Heart right ventricle (tissue), 16 donors: ENCODE results near the gene PCDHA1. TPM values are rescaled to one million over a fixed set of nuclear protein-coding genes. Genes with fewer than 3 reads are reported as not detected.

Experiments used
- ATAC-seq, 8 donors: fragments of 200-7000 bp; cut with Tn5 transposase; one replicate each; pipeline ENCODE4 v1.9.1; 2020; ENCODE audit warnings: mild to moderate bottlenecking in 8 of 8, moderate library complexity in 8 of 8, moderate number of reproducible peaks in 1 of 8
- DNase-seq, 2 donors: peaks; one replicate each; pipeline ENCODE4 v3.0.0-alpha.2; 2020
- H3K27ac ChIP-seq, 10 donors: fragments of 200-600 bp; sonication (generic) in 2 of 10; one replicate each; pipeline versions ENCODE4 v1.5.0 to v1.8.0; 2020 to 2022; ENCODE audit warnings: mild to moderate bottlenecking in 3 of 10
- H3K27me3 ChIP-seq, 7 donors: fragments of 200-600 bp; one replicate each; pipeline ENCODE4 v1.8.0; 2021 to 2022; ENCODE audit warnings: mild to moderate bottlenecking in 2 of 7
- H3K36me3 ChIP-seq, 9 donors: fragments of 200-600 bp; sonication (generic) in 1 of 9; one replicate each; pipeline versions ENCODE4 v1.5.0 to v1.8.0; 2020 to 2022; ENCODE audit warnings: mild to moderate bottlenecking in 2 of 9
- H3K4me1 ChIP-seq, 9 donors: fragments of 200-600 bp; sonication (generic) in 1 of 9; one replicate each; pipeline versions ENCODE4 v1.5.0 to v1.8.0; 2020 to 2022; ENCODE audit warnings: mild to moderate bottlenecking in 4 of 9
- H3K4me3 ChIP-seq, 10 donors: fragments of 200-600 bp; sonication (generic) in 2 of 10; one replicate each; pipeline versions ENCODE4 v1.5.0 to v1.8.0; 2020 to 2022; ENCODE audit warnings: mild to moderate bottlenecking in 7 of 10, moderate library complexity in 2 of 10
- H3K9me3 ChIP-seq, 11 donors: fragments of 200-600 bp in 10 of 11; sonication (generic) in 2 of 11; one replicate each; pipeline versions ENCODE4 v1.5.0 to v1.8.0; 2013 to 2022; ENCODE audit warnings: mild to moderate bottlenecking in 2 of 11, control low read depth in 1 of 11, moderate library complexity in 1 of 11
- WGBS, 2 donors: extraction: QIAGEN DNeasy Blood & Tissue Kit; methylation state at CpG; one replicate each; pipeline ENCODE4 v1.1.7; 2013; ENCODE audit warnings: inconsistent platforms in 1 of 2; 5-methylcytosine and 5-hydroxymethylcytosine counted together
- intact Hi-C, 10 donors: fragments of 100-400 bp; cut with DNase I; formaldehyde crosslinking; loops; one replicate each; pipeline versions ENCODE4 v1.11.1 to v1.14.2; 2022
- polyA plus RNA-seq, 2 donors: library from polyadenylated mRNA; stranded (reverse); fragments of 200-250 nt; gene quantifications; one replicate each; pipeline ENCODE4 v1.2.3, GENCODE V29; 2013
- total RNA-seq, 10 donors: library from RNA; stranded (reverse); fragmentation: NEBNext Ultra II Directional in 3 of 10; extraction: Animal tissue kit (Norgen Biotek cat#: 25700) in 3 of 10; gene quantifications; one replicate each; pipeline versions ENCODE4 v1.2.1 to v1.2.4, GENCODE V29; 2021 to 2023
- TF ChIP-seq, protein P1 (sequence below), 9 donors: fragments of 200-600 bp; sonication (generic) in 2 of 9; IDR thresholded peaks; one replicate each; pipeline versions ENCODE4 v1.5.0 to v1.8.0; 2021 to 2022; ENCODE audit warnings: antibody characterized with exemption in 9 of 9, mild to moderate bottlenecking in 5 of 9, moderate library complexity in 1 of 9
- donor health status: Arrhythmogenic right ventricular cardiomyopathy.
- donor health status: ischemic (EF 13 %, LVEDD 7.1; RV severe dilation, severe dysfunction).
- donor health status: healthy with polysubstance abuse.
- donor health status: DM: no; HTN: yes; CAD: no.
- donor health status: DM: no; HTN: no; CAD: no.
- donor health status: ischemic (EF 25% LVEDD 6.9; RV normal size, moderate dysfunction).
- donor health status: ischemic (EF 25% LVEDD 5.7; RV mildly dilated, moderate dysfunction).
- donor health status: healthy.
- donor health status: DM: yes; HTN: yes; CAD: no.
- donor health status: Ischemic cardiomyopathy.
- donor health status: ischemic (EF 35%, LVEDD 5.7; RV mildly dilated, moderate dysfunction).
- donor health status: nonischemic (EF 11% LVEDD 7.7; RV severe dilation, severe dysfunction).
- donor health status: DM: yes; HTN: yes; CAD: no.
- donor health status: PGD.
- donor health status: ischemic (EF 29% LVEDD 5.4; RV normal size, mild dysfunction).
- donor health status: nonischemic (EF 23%, LVEDD 6.1; RV moderate dilation, normal function).

PCDHA1 gene
- total and polyA plus RNA-seq, 12 donors, result 0.07 to 0.09 TPM; not detected in 10

DNA sequence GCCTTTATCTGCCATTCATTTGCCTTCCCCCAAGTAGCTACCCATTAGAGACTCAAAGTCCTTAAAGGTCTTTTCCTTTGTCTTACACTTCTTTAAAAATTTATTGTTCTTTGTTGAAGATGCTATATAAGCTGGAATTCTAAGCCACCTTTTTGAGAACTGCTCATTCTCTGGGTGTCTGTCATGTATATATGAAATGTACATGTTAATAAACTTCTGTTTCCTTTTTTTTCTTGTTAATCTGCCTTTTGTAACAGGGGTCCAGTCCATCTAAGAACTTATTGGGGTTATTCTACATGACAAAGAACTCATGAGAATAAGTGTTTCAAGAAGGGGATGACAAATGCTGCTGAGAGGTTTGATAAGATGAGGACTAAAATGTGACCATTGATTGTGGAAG lies 221.9 kb downstream of the PCDHA1 start:
- H3K36me3 ChIP-seq, result no peaks in the 10 kb centered on the region
- no peak overlapping the region for H3K4me3 ChIP-seq
- H3K4me1 ChIP-seq, result no peaks in the 10 kb centered on the region
- H3K27ac ChIP-seq, result no peak overlapping the region
- intact Hi-C loops, result loop anchor here in 1 of 10 donors (1.0 kb wide), 1 partner anchor 16 kb away; no protein-coding TSS in a partner anchor
- ATAC-seq (no peak), DNase-seq (no peak)
- peaks cover 0 to 28% (median 17%) of the 10 kb centered on the region in 7 donors for H3K27me3 ChIP-seq
- TF ChIP-seq, protein P1, sequence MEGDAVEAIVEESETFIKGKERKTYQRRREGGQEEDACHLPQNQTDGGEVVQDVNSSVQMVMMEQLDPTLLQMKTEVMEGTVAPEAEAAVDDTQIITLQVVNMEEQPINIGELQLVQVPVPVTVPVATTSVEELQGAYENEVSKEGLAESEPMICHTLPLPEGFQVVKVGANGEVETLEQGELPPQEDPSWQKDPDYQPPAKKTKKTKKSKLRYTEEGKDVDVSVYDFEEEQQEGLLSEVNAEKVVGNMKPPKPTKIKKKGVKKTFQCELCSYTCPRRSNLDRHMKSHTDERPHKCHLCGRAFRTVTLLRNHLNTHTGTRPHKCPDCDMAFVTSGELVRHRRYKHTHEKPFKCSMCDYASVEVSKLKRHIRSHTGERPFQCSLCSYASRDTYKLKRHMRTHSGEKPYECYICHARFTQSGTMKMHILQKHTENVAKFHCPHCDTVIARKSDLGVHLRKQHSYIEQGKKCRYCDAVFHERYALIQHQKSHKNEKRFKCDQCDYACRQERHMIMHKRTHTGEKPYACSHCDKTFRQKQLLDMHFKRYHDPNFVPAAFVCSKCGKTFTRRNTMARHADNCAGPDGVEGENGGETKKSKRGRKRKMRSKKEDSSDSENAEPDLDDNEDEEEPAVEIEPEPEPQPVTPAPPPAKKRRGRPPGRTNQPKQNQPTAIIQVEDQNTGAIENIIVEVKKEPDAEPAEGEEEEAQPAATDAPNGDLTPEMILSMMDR (IDR thresholded peaks at IDR 0.05), result no peak
- peaks cover 0 to 4% (median 0%) of the 10 kb centered on the region in 11 donors for H3K9me3 ChIP-seq

DNA sequence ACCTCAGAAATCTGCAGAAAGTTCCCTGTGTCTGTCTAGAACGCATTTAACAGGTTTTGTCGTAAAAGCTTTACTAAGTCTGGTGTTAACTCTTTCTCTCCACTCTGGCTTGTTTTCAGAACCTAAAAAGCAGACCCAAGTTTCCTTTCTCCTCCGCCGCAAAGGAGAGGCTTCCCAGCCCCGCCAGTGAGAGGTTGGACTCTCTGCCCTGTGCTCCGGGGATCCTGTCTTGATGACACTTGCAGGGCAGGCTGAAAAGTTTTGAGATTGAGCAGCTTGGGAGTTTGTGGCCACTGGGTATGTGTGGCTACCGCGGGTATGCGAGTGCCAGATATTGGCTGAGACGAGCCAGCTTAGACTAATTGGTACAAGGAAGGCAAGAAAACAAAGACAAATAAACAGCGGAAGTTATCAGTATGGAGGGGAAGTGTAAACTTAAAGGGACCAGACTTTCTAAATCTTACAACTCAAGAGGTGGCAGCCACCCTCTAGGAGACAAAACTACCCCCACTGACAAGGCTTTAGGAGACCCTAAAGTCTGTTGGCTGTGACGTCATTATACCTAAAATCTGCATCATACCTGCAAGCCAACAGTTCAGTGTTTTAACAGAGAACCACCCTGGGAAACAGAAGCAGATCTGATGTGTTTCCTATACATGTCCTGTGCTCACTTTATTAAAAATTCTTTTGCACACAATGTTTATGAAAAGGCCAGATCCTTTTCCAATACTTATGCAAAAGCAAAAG lies 224.3 kb downstream of the PCDHA1 start:
- H3K36me3 ChIP-seq, result no peaks in the 10 kb centered on the region
- no peak overlapping the region for H3K27ac ChIP-seq
- no peaks in the 10 kb centered on the region for H3K4me1 ChIP-seq
- ATAC-seq (no peak), DNase-seq (no peak)
- TF ChIP-seq, protein P1 (IDR thresholded peaks at IDR 0.05), result no peak
- no peak overlapping the region for H3K4me3 ChIP-seq
- 42 to 44% methylated on average over 12 of the region's 12 CpGs for WGBS, 2 donors
- peaks cover 0 to 16% (median 0%) of the 10 kb centered on the region in 7 donors for H3K27me3 ChIP-seq
- H3K9me3 ChIP-seq, result peaks cover 0 to 4% (median 0%) of the 10 kb centered on the region in 11 donors
- intact Hi-C loops, result no loop called here

DNA sequence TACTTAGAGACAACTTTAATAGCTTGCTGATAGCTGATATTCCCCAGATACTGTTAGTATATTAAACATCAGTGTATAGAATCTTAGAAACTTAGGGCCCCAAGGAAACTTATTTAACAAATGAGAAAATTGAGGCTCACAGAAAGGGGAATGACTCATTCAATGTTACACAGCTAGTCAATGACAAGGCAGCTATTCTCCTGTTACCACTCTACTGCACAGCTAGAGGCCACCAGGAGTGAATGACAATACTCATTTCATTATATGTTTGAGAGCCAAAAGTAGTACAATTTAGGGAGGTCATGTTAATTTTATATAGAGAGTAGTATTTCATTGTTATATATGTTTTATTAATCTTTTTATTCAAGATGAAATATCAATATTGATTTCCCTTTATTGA lies 232.0 kb downstream of the PCDHA1 start:
- H3K36me3 ChIP-seq, result no peaks in the 10 kb centered on the region
- TF ChIP-seq, protein P1 (IDR thresholded peaks at IDR 0.05), result no peak
- DNase-seq, result no peak
- intact Hi-C loops, result no loop called here
- H3K9me3 ChIP-seq, result peaks cover 0 to 2% (median 0%) of the 10 kb centered on the region in 11 donors
- no peak overlapping the region for H3K4me3 ChIP-seq
- ATAC-seq, result no peak
- H3K4me1 ChIP-seq, result no peaks in the 10 kb centered on the region
- H3K27ac ChIP-seq, result no peak overlapping the region
- H3K27me3 ChIP-seq, result peaks cover 0 to 4% (median 0%) of the 10 kb centered on the region in 7 donors

DNA sequence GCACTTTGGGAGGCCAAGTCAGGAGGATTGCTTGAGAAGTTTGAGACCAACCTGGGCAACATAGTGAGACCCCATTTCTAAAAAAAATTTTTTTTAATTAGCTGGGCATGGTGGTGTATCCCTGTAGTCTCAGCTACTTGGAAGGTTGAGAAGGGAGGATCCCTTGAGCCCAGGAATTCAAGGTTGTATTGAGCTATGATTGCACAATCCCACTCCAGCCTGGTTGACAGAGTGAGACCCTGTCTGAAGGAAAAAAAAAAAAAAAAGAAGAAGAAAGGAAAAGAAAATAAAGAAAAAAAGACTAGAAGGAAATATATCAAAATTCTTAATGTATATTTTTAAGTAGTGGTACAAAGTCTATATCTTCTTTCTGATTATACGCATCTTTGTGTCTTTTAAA lies 236.4 kb downstream of the PCDHA1 start:
- DNase-seq (no peak), ATAC-seq (no peak)
- H3K36me3 ChIP-seq, result no peaks in the 10 kb centered on the region
- TF ChIP-seq, protein P1 (IDR thresholded peaks at IDR 0.05), result no peak
- H3K4me1 ChIP-seq, result no peaks in the 10 kb centered on the region
- peaks cover 0 to 6% (median 0%) of the 10 kb centered on the region in 11 donors for H3K9me3 ChIP-seq
- intact Hi-C loops, result no loop called here
- H3K4me3 ChIP-seq, result no peak overlapping the region
- no peaks in the 10 kb centered on the region for H3K27me3 ChIP-seq
- 98 to 99% methylated on average over 1 of the region's 1 CpG for WGBS, 2 donors
- no peak overlapping the region for H3K27ac ChIP-seq
